KOPT-K1 (cell line): ENCODE measurements around the gene ACER3.
A peak's percentile ranks its signal among the peaks of the same experiment; 100 is the strongest.
"Not testable (repeated sequence)": the region's sequence is repeated elsewhere in the genome, so short reads cannot be mapped to it uniquely, and the experiment has no call there.

Experiments used
- H3K27ac ChIP-seq: fragments of 200-600 bp; sonication (generic); 2 replicates; pipeline ENCODE4 v1.5.1; 2016; ENCODE audit warnings: antibody characterized with exemption, mild to moderate bottlenecking, low read depth, low read length; ENCODE audit not compliant: poor library complexity, severe bottlenecking
- H3K36me3 ChIP-seq: fragments of 200-600 bp; sonication (generic); 2 replicates; pipeline ENCODE4 v1.5.1; 2017; ENCODE audit warnings: antibody characterized with exemption, mild to moderate bottlenecking, low read length, moderate library complexity; ENCODE audit not compliant: insufficient read depth
- H3K9me3 ChIP-seq: fragments of 200-600 bp; sonication (generic); 2 replicates; pipeline ENCODE4 v1.5.1; 2017; ENCODE audit warnings: antibody characterized with exemption, low read length, mild to moderate bottlenecking; ENCODE audit not compliant: insufficient read depth, poor library complexity, severe bottlenecking

ACER3 gene

GRCh38 chr11:76849376-76849775 lies 11.3 kb upstream of the ACER3 start:
- H3K9me3 ChIP-seq: no peaks in the 10 kb centered on the region
- H3K27ac ChIP-seq: no peak overlapping the region
- no peaks in the 10 kb centered on the region for H3K36me3 ChIP-seq

- H3K36me3 ChIP-seq: no peaks in the 10 kb centered on the region
- no peaks in the 10 kb centered on the region for H3K9me3 ChIP-seq
- H3K27ac ChIP-seq: no peak overlapping the region
Observed at GRCh38 chr11:76850130-76850529, 10.6 kb upstream of the ACER3 start.

GRCh38 chr11:76850815-76851214 lies 9.9 kb upstream of the ACER3 start:
- Histone ChIP-seq H3K9me3 (no peaks in the 10 kb centered on the region), H3K27ac (no peak overlapping the region), H3K36me3 (no peaks in the 10 kb centered on the region)

- no peak overlapping the region for H3K27ac ChIP-seq
- no peaks in the 10 kb centered on the region for H3K36me3 ChIP-seq
- no peaks in the 10 kb centered on the region for H3K9me3 ChIP-seq
Observed at GRCh38 chr11:76854709-76855108, 6.0 kb upstream of the ACER3 start.

GRCh38 chr11:76855670-76856069 lies 5.0 kb upstream of the ACER3 start:
- H3K27ac ChIP-seq, H3K9me3 ChIP-seq, H3K36me3 ChIP-seq: not testable (repeated sequence)

- Histone ChIP-seq H3K36me3 (no peaks in the 10 kb centered on the region), H3K9me3 (no peaks in the 10 kb centered on the region), H3K27ac (no peak overlapping the region)
Observed at GRCh38 chr11:76856106-76856505, 4.6 kb upstream of the ACER3 start.

GRCh38 chr11:76856571-76856970 lies 4.1 kb upstream of the ACER3 start:
- H3K36me3 ChIP-seq: no peaks in the 10 kb centered on the region
- H3K27ac ChIP-seq: no peak overlapping the region
- H3K9me3 ChIP-seq: no peaks in the 10 kb centered on the region

- Histone ChIP-seq H3K9me3 (no peaks in the 10 kb centered on the region), H3K27ac (no peak overlapping the region), H3K36me3 (no peaks in the 10 kb centered on the region)
Observed at GRCh38 chr11:76857781-76858410, 2.8 kb upstream of the ACER3 start.

GRCh38 chr11:76859708-76860227 lies 950 bp upstream of the ACER3 start:
- H3K27ac ChIP-seq: peak overlapping the region; percentile 66
- no peaks in the 10 kb centered on the region for H3K36me3 ChIP-seq
- no peaks in the 10 kb centered on the region for H3K9me3 ChIP-seq

GRCh38 chr11:76861490-76861953 lies 804 bp downstream of the ACER3 start:
- Histone ChIP-seq H3K9me3 (no peaks in the 10 kb centered on the region), H3K36me3 (no peaks in the 10 kb centered on the region), H3K27ac (peak overlapping the region; percentile 66)

GRCh38 chr11:76862794-76863193 lies 2.1 kb downstream of the ACER3 start:
- H3K36me3 ChIP-seq, H3K9me3 ChIP-seq, H3K27ac ChIP-seq: not testable (repeated sequence)

- Histone ChIP-seq H3K36me3 (no peaks in the 10 kb centered on the region), H3K27ac (no peak overlapping the region), H3K9me3 (no peaks in the 10 kb centered on the region)
Observed at GRCh38 chr11:76863196-76863777, 2.6 kb downstream of the ACER3 start.

- Histone ChIP-seq H3K27ac (no peak overlapping the region), H3K9me3 (no peaks in the 10 kb centered on the region)
Observed at GRCh38 chr11:76872959-76873827, 12.5 kb downstream of the ACER3 start.

GRCh38 chr11:76878014-76878413 lies 17.3 kb downstream of the ACER3 start:
- no peaks in the 10 kb centered on the region for H3K9me3 ChIP-seq

More at GRCh38 chr11:76872959-76873827, 12.5 kb downstream of the ACER3 start:
- 0 out of 2 replicates have a peak, but pooled peaks cover 7% of the 10 kb centered on the region for H3K36me3 ChIP-seq

GRCh38 chr11:76880314-76880713 lies 19.6 kb downstream of the ACER3 start:
- H3K36me3 ChIP-seq: no peaks in the 10 kb centered on the region
- no peak overlapping the region for H3K27ac ChIP-seq
- no peaks in the 10 kb centered on the region for H3K9me3 ChIP-seq

More at GRCh38 chr11:76878014-76878413, 17.3 kb downstream of the ACER3 start:
- H3K36me3 ChIP-seq: no peaks in the 10 kb centered on the region
- H3K27ac ChIP-seq: no peak overlapping the region
